T-helper 17 cell (primary cell): ENCODE results near the gene CNTFR. TPM values are rescaled to one million over a fixed set of nuclear protein-coding genes. Genes with fewer than 3 reads are reported as not detected.

Experiments
- ATAC-seq: fragments of 150-1000 bp; cut with Tn5 transposase; 2 replicates; pipeline ENCODE4 v1.10.0; 2021; ENCODE audit warnings: mild to moderate bottlenecking, moderate library complexity
- DNase-seq, 3 donors: peaks; one replicate each; pipeline versions ENCODE4 v3.0.0 to v3.0.0-alpha.2; 2020 to 2021
- H3K9me3 ChIP-seq: one replicate; pipeline ENCODE4 v1.7.0; 2013; ENCODE audit warnings: low read length, mild to moderate bottlenecking; ENCODE audit not compliant: control insufficient read depth, poor library complexity, severe bottlenecking
- H3K27ac Mint-ChIP-seq: one replicate; pipeline ENCODE4 v1.8.0; 2022; ENCODE audit warnings: mild to moderate bottlenecking, moderate library complexity, mixed read lengths
- H3K27me3 Mint-ChIP-seq: one replicate; pipeline ENCODE4 v1.8.0; 2022; ENCODE audit warnings: mixed read lengths
- H3K36me3 Mint-ChIP-seq: one replicate; pipeline ENCODE4 v1.8.0; 2022; ENCODE audit warnings: low read depth, mixed read lengths
- H3K4me1 Mint-ChIP-seq: one replicate; pipeline ENCODE4 v1.8.0; 2022; ENCODE audit warnings: mild to moderate bottlenecking, mixed read lengths
- H3K4me3 Mint-ChIP-seq: one replicate; pipeline ENCODE4 v1.8.0; 2022; ENCODE audit warnings: mild to moderate bottlenecking, moderate library complexity, mixed read lengths
- total RNA-seq, 4 donors: library from RNA in 2 of 4; stranded (reverse) in 2 of 4; gene quantifications; one replicate each; pipeline ENCODE4 v1.2.3 and lab custom pipeline; 2022 to 2026

The CNTFR gene
- total RNA-seq, 2 donors from 2014 or later = not detected

GRCh38 chr9:34628656-34629490 lies 39.3 kb upstream of the CNTFR start, which contains the start of gene ARID3C:
TSS of gene ARID3C (minus strand) at chr9:34629066. CDS start at chr9:34628014, 1,052 bp downstream.
- DNase-seq (peak in 2 of 3 donors; percentile 36 to 45), ATAC-seq (peak; percentile 86)
- Mint-ChIP-seq H3K36me3 (peaks cover 11% of the 10 kb centered on the region), H3K4me1 (peaks cover 31% of the 10 kb centered on the region), H3K27me3 (peaks cover 53% of the 10 kb centered on the region), H3K4me3 (peak within 1 kb of the TSS; percentile 98), H3K27ac (peak within 1 kb of the TSS; percentile 68)
- no peaks in the 10 kb centered on the region for H3K9me3 ChIP-seq

GRCh38 chr9:34627716-34628655 lies 38.5 kb upstream of the CNTFR start:
- H3K9me3 ChIP-seq = no peaks in the 10 kb centered on the region
- ATAC-seq = peak; percentile 10
- DNase-seq = no peak
- peak overlapping the region; percentile 98 for H3K4me3 Mint-ChIP-seq
- peaks cover 62% of the 10 kb centered on the region for H3K27me3 Mint-ChIP-seq
- peaks cover 14% of the 10 kb centered on the region for H3K36me3 Mint-ChIP-seq
- peaks cover 31% of the 10 kb centered on the region for H3K4me1 Mint-ChIP-seq
- no peak overlapping the region for H3K27ac Mint-ChIP-seq

GRCh38 chr9:34625186-34625486 lies 35.6 kb upstream of the CNTFR start:
- no peaks in the 10 kb centered on the region for H3K9me3 ChIP-seq
- peaks cover 77% of the 10 kb centered on the region for H3K27me3 Mint-ChIP-seq
- DNase-seq (no peak), ATAC-seq (no peak)
- peaks cover 17% of the 10 kb centered on the region for H3K36me3 Mint-ChIP-seq
- H3K27ac Mint-ChIP-seq = no peak overlapping the region
- H3K4me3 Mint-ChIP-seq = no peak overlapping the region
- H3K4me1 Mint-ChIP-seq = peaks cover 29% of the 10 kb centered on the region

DNA sequence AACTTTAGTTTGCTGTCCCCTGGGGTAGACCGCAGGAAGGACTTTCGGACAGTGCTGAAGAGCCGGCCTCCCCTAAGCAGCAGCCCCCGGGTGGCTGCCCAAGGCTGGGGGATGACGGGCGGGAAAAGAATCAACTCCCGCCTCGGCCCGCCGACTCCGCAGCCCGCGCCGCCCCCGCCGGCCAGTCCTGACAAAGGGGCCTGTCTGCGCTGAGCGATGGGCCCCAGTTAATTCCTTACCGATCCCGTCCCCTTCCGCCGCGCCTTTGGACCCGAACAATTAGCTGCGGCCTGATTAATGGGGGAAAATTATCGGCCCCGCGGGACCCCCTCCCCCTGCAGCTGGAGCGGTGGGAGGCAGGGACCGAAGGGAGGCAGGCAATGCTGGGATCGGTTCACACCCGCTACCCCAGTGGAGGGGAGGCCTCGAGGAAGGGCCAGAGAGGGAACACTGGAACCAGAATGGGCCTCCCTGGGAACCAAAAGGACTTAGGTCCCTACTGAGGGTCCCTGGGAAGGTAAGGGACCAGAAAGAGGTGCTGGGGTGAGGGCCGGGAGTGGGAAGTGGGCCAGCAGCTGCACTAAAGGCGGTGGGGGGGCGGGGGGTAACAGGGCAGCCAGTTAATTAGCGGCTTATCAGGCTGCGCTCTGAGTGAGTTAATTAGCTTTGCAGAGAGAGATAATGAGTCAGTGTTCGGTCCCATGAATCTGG lies 35.1 kb upstream of the CNTFR start:
- no peak for ATAC-seq
- Mint-ChIP-seq H3K36me3 (peaks cover 17% of the 10 kb centered on the region), H3K27ac (no peak overlapping the region), H3K4me3 (no peak overlapping the region), H3K4me1 (peaks cover 31% of the 10 kb centered on the region), H3K27me3 (peaks cover 72% of the 10 kb centered on the region)
- H3K9me3 ChIP-seq = no peaks in the 10 kb centered on the region
- no peak for DNase-seq

DNA sequence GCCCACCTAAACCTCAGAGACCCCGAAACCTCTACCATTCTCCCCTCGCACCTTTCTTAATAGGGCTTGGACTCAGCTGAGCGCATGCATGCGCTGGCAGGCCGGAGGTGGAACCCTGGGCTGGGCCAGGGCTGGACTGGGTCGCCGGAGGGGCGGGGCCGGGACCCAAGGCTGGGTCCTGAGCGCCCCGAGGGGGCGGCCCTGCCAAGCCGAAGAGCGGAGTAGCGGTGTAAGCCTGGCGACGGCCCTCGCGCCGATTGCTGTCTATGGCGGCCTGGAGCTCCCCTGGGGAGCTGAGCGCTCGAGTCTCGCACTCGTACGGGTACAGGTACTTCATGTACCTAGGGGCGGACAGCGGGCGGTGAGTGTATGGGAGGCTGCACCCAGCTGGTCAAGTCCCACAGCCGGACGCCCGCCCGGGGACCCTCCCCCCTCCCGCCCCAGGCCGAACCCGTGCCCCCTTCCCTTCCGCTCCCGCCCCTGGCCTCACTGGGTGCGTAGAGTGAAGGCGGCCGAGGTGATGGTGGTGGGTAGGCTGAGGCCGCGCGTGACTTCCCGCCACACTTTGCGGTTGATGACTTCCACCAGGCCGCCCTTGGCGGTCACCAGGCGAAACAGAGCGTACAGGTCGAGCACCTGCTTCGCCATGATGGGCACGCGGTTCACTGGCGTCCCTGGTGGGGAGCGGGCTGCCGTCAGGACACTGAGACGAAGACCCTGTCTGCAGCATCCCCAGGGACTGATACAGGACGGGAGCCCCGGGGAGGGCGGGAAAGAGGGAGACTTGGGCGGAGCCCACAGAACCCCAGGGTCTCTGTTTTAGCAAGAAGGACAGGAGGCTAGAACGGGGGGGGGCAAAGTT lies 34.1 kb upstream of the CNTFR start:
- DNase-seq = no peak
- Mint-ChIP-seq H3K27me3 (peaks cover 65% of the 10 kb centered on the region), H3K36me3 (peaks cover 17% of the 10 kb centered on the region), H3K4me3 (peak overlapping the region; percentile 45), H3K27ac (no peak overlapping the region), H3K4me1 (peaks cover 35% of the 10 kb centered on the region)
- no peak for ATAC-seq
- H3K9me3 ChIP-seq = no peaks in the 10 kb centered on the region

DNA sequence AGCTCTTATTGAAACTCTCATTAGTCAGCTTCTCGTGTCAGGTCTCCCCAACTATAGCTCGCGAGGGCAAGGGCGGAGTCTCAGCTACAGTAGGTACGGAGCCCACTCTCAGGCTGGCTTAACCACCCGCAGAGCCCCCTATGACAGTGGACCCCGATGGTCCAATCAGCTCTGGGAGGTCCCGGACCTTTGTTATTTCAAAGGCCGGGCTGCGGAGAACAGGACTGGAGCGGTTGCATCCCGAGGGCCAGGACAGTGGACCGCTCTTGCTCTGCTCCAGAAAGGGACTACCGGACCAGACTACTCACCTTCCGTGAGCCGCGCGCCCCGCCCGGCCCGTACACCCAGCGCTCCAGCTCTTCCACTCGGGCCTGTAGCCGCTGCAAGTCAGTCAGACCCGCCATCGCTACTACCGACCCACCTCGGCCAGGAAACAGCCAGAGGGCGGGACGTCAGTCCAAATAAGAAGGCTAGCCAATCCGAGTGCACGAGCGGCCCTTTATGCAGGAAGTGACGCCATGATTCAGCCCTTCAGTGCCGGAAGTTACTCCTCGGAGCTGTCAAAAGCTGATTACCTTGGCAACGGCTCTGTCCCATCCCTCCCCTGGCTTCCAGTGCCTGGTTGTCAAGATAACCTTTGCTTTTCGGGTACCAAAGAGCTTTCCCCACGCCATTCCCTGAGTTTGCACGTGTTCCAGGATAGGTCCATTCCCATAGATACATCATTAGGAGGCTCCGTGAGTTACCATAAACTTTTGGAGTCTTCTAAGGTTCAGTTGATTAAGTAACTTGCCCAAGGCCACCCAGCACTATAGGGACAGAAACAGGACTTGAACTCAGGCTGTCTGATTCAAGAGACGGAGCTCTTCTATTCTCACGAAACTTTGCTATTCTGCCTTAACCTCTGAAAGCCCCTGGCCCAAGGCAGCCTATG lies 30.8 kb upstream of the CNTFR start, which contains the start of gene DCTN3:
DCTN3 (minus strand) TSS at position 435 of the 934 bp plus-strand sequence; CDS start at position 404, 31 bp downstream.
- H3K9me3 ChIP-seq = no peaks in the 10 kb centered on the region
- Mint-ChIP-seq H3K27ac (peak within 1 kb of the TSS; percentile 98), H3K36me3 (peaks cover 14% of the 10 kb centered on the region), H3K27me3 (peaks cover 36% of the 10 kb centered on the region), H3K4me3 (peak within 1 kb of the TSS; percentile 94), H3K4me1 (peaks cover 33% of the 10 kb centered on the region)
- peak; percentile 99 for ATAC-seq
- peak; percentile 78 to 85 (median 81) for DNase-seq

GRCh38 chr9:34615132-34615531 lies 25.6 kb upstream of the CNTFR start:
- DNase-seq (no peak), ATAC-seq (no peak)
- H3K36me3 Mint-ChIP-seq = peaks cover 11% of the 10 kb centered on the region
- H3K27ac Mint-ChIP-seq = no peak overlapping the region
- peaks cover 38% of the 10 kb centered on the region for H3K4me1 Mint-ChIP-seq
- no peaks in the 10 kb centered on the region for H3K9me3 ChIP-seq
- H3K27me3 Mint-ChIP-seq = no peaks in the 10 kb centered on the region
- H3K4me3 Mint-ChIP-seq = no peak overlapping the region

- H3K27ac Mint-ChIP-seq = peak overlapping the region; percentile 93
- peaks cover 11% of the 10 kb centered on the region for H3K36me3 Mint-ChIP-seq
- H3K27me3 Mint-ChIP-seq = no peaks in the 10 kb centered on the region
Observed at GRCh38 chr9:34612788-34613390, 23.4 kb upstream of the CNTFR start.

GRCh38 chr9:34611811-34612787 lies 22.6 kb upstream of the CNTFR start, which contains the start of gene RPP25L:
TSS of gene RPP25L (minus strand) at chr9:34612097. CDS start at chr9:34611296, 801 bp downstream.
- H3K4me1 Mint-ChIP-seq = peaks cover 28% of the 10 kb centered on the region
- DNase-seq (peak; percentile 74 to 91 (median 82)), ATAC-seq (peak; percentile 92)
- peaks cover 11% of the 10 kb centered on the region for H3K36me3 Mint-ChIP-seq
- H3K27ac Mint-ChIP-seq = peak within 1 kb of the TSS; percentile 93
- H3K9me3 ChIP-seq = no peaks in the 10 kb centered on the region
- H3K27me3 Mint-ChIP-seq = no peaks in the 10 kb centered on the region
- H3K4me3 Mint-ChIP-seq = peak within 1 kb of the TSS; percentile 94

More at GRCh38 chr9:34612788-34613390, 23.4 kb upstream of the CNTFR start:
- ATAC-seq = peak; percentile 49
- Mint-ChIP-seq H3K4me1 (peaks cover 28% of the 10 kb centered on the region), H3K4me3 (peak overlapping the region; percentile 94)
- peak; percentile 49 to 55 (median 54) for DNase-seq
- H3K9me3 ChIP-seq = no peaks in the 10 kb centered on the region

DNA sequence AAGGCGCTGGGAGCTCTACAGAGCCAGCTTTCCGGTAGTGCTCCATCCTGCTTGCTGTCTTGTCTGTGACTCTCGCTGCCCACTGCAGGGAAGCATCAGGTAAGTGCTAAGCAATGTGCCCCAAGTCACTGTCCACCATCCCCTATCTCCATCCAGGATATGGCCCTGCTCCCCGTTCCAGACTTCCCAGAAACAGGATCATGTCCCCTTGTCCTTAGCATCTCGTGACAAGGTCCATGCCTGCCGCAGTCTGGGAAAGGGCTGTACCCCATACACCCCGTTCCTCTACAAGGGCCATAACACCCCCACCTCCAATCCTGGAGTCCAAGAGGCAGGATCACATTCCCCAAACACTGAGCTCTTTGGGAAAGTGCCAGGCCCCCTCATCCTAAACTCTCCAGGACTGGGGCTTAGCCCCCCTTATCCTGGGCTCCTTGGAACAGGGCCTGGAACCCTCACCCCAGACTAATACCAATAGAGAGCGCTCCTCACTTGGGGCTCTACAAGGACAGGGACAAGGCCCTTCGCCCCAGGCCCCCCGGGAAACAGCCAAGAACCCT lies 21.8 kb upstream of the CNTFR start:
- peak overlapping the region; percentile 93 for H3K27ac Mint-ChIP-seq
- no peaks in the 10 kb centered on the region for H3K9me3 ChIP-seq
- no peaks in the 10 kb centered on the region for H3K27me3 Mint-ChIP-seq
- H3K4me3 Mint-ChIP-seq = peak overlapping the region; percentile 94
- H3K4me1 Mint-ChIP-seq = peaks cover 24% of the 10 kb centered on the region
- DNase-seq (no peak), ATAC-seq (peak; percentile 2)
- peaks cover 5% of the 10 kb centered on the region for H3K36me3 Mint-ChIP-seq
